Measurements from ENCODE around the gene SDSL. TPM values are rescaled to one million over a fixed set of nuclear protein-coding genes. Genes with fewer than 3 reads are reported as not detected.

Gene SDSL
- total RNA-seq, 3 donors from 2014 or later (not counting 1 experiment from before 2014, with no cell fraction given): 1.0 to 7.5 (median 3.7) TPM

DNA sequence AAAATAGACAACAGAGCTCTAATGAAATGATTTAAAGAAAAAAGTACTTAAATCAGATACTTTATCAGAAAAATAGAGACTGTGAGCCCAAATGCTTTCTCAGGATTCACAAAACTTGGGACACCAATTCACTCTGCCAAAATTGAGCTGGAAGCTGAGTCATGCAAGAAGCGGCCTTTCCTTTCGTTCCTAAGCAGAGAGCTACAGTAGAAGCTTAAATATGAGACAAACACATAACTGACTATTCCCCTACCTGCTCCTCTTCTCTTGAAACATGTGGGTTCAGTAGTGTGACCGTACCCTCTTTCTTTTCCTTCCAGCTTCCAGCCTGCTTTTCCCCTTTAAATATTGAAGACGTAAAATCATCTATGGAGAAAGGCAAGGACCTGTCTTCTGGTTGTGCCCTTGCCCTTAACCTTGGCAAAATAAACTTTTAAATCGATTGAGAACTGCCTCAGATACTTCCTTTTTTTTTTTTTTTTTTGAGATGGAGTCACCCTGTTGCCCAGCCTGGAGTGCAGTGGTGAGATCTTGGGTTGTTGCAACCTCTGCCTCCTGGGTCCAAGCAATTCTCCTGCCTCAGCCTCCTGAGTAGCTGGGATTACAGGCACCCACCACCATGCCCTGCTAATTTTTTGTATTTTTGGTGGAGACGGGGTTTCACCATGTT, 14.1 kb upstream of the SDSL start:
- H3K36me3 Mint-ChIP-seq: no peaks in the 10 kb centered on the region

DNA sequence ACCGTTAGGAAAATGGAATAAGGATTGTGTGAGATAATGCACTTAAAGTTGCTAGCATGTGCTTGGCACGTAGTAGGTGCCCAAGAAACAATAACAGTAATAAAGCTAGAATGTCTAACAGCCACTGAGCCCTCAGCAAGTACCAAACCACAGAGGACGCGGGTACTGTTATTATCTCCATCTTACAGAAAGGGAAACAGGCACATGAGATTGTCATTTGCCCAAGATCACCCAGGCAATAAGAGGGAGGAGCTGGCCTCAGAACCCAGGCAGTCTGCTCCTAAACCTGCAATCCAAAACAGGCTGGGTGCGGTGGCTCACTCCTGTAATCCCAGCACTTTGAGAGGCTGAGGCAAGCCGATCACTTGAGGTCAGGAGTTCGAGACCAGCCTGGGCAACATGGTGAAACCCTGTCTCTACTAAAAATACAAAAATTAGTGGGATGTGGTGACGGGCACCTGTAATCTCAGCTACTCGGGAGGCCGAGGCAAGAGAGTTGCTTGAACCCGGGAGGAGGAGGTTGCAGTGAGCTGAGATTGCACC, 13.4 kb upstream of the SDSL start:
- 81% methylated on average over 11 of the region's 11 CpGs for WGBS (ENCODE audit: insufficient coverage)
- TF ChIP-seq, protein P1, sequence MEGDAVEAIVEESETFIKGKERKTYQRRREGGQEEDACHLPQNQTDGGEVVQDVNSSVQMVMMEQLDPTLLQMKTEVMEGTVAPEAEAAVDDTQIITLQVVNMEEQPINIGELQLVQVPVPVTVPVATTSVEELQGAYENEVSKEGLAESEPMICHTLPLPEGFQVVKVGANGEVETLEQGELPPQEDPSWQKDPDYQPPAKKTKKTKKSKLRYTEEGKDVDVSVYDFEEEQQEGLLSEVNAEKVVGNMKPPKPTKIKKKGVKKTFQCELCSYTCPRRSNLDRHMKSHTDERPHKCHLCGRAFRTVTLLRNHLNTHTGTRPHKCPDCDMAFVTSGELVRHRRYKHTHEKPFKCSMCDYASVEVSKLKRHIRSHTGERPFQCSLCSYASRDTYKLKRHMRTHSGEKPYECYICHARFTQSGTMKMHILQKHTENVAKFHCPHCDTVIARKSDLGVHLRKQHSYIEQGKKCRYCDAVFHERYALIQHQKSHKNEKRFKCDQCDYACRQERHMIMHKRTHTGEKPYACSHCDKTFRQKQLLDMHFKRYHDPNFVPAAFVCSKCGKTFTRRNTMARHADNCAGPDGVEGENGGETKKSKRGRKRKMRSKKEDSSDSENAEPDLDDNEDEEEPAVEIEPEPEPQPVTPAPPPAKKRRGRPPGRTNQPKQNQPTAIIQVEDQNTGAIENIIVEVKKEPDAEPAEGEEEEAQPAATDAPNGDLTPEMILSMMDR (IDR thresholded peaks at IDR 0.05): no peak
- H3K27ac Mint-ChIP-seq: no peak overlapping the region

More for the DNA sequence above, 14.1 kb upstream of the SDSL start:
- H3K4me1 Mint-ChIP-seq: no peaks in the 10 kb centered on the region
- TF ChIP-seq, protein P1 (IDR thresholded peaks at IDR 0.05): no peak
- Histone ChIP-seq H3K4me1 (ENCODE audit: control insufficient read depth, insufficient read depth, low read length) (no peaks in the 10 kb centered on the region), H3K4me3 (ENCODE audit: low read length) (no peak overlapping the region), H3K27ac (ENCODE audit: low read length) (no peak overlapping the region), H3K27me3 (ENCODE audit: control insufficient read depth, insufficient read depth, low read length) (no peaks in the 10 kb centered on the region), H3K36me3 (ENCODE audit: control insufficient read depth, insufficient read depth, low read length) (no peaks in the 10 kb centered on the region), H3K9me3 (ENCODE audit: control insufficient read depth, insufficient read depth, low read length) (no peaks in the 10 kb centered on the region)
- 60% methylated on average over 6 of the region's 6 CpGs for WGBS (ENCODE audit: insufficient coverage)
- H3K27me3 Mint-ChIP-seq (ENCODE audit: low read depth in 2 of 2): peaks cover 8 to 9% of the 10 kb centered on the region in 2 donors
- no peak overlapping the region for H3K27ac Mint-ChIP-seq
- no peaks in the 10 kb centered on the region for H3K9me3 Mint-ChIP-seq
- intact Hi-C loops (cut with micrococcal nuclease): no loop called here
- ATAC-seq (no peak), DNase-seq (no peak)
- no peak overlapping the region for H3K4me3 Mint-ChIP-seq

DNA sequence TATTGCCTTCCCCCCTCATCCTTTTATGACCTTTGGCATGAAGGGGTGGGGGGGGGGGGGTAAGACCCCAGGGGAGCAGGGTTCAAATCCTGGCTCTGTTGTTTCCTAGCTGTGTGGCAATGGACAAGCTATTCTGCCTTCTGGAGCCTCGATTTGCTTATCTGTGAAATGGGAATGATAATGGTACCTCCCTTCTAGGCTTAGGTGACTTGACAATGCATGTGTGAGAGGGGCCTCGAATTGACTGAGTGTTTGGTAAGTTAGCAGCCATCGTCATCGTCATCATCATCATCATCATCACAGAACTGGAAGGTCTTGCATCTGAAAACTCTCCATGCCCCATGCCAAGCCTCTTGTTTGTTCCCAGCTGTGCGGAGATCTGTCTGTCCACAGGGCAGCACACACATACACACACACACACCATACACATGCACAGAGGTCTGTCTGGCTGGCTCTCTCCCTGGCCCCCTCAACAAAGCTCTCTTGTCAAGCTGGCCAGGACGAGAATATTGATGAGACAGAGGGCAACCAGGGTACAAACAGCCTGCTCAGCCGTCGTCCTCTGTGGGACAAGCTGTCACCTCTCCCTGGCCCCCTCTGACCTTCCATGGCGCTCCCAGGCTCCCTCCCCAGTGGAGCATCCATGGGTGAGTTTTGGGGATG, 12.6 kb upstream of the SDSL start:
- H3K36me3 Mint-ChIP-seq: no peaks in the 10 kb centered on the region
- 82% methylated on average over 8 of the region's 9 CpGs for WGBS (ENCODE audit: insufficient coverage)
- H3K4me1 Mint-ChIP-seq: no peaks in the 10 kb centered on the region
- Histone ChIP-seq H3K27me3 (ENCODE audit: control insufficient read depth, insufficient read depth, low read length) (no peaks in the 10 kb centered on the region), H3K4me1 (ENCODE audit: control insufficient read depth, insufficient read depth, low read length) (no peaks in the 10 kb centered on the region), H3K9me3 (ENCODE audit: control insufficient read depth, insufficient read depth, low read length) (no peaks in the 10 kb centered on the region), H3K4me3 (ENCODE audit: low read length) (no peak overlapping the region), H3K36me3 (ENCODE audit: control insufficient read depth, insufficient read depth, low read length) (no peaks in the 10 kb centered on the region), H3K27ac (ENCODE audit: low read length) (no peak overlapping the region)
- H3K4me3 Mint-ChIP-seq: no peak overlapping the region
- ATAC-seq: no peak
- TF ChIP-seq, protein P1 (IDR thresholded peaks at IDR 0.05): no peak
- H3K9me3 Mint-ChIP-seq: no peaks in the 10 kb centered on the region
- peaks cover 7 to 8% of the 10 kb centered on the region in 2 donors for H3K27me3 Mint-ChIP-seq (ENCODE audit: low read depth in 2 of 2)
- intact Hi-C loops (cut with micrococcal nuclease): no loop called here
- no peak for DNase-seq
- H3K27ac Mint-ChIP-seq: no peak overlapping the region

More for the DNA sequence above, 13.4 kb upstream of the SDSL start:
- ATAC-seq: no peak
- Histone ChIP-seq H3K9me3 (ENCODE audit: control insufficient read depth, insufficient read depth, low read length) (no peaks in the 10 kb centered on the region), H3K27me3 (ENCODE audit: control insufficient read depth, insufficient read depth, low read length) (no peaks in the 10 kb centered on the region), H3K4me1 (ENCODE audit: control insufficient read depth, insufficient read depth, low read length) (no peaks in the 10 kb centered on the region), H3K4me3 (ENCODE audit: low read length) (no peak overlapping the region), H3K36me3 (ENCODE audit: control insufficient read depth, insufficient read depth, low read length) (no peaks in the 10 kb centered on the region), H3K27ac (ENCODE audit: low read length) (no peak overlapping the region)
- H3K9me3 Mint-ChIP-seq: no peaks in the 10 kb centered on the region
- H3K4me1 Mint-ChIP-seq: no peaks in the 10 kb centered on the region
- intact Hi-C loops (cut with micrococcal nuclease): no loop called here
- H3K4me3 Mint-ChIP-seq: no peak overlapping the region
- DNase-seq: no peak
- H3K27me3 Mint-ChIP-seq (ENCODE audit: low read depth in 2 of 2): peaks cover 8 to 9% of the 10 kb centered on the region in 2 donors
- H3K36me3 Mint-ChIP-seq: no peaks in the 10 kb centered on the region
